Endothelial cell of umbilical vein (primary cell): Measurements from ENCODE around the gene MYT1. TPM values are rescaled to one million over a fixed set of nuclear protein-coding genes. Genes with fewer than 3 reads are reported as not detected.

Source experiments
- BruUV-seq: library from RNA; stranded (reverse); fragments of 400-500 nt; replicated peaks from 2 replicates; lab custom pipeline; 2021; lab: Mats Ljungman, UMichigan
- CTCF ChIA-PET: fragments of 300-600, 350-600 bp; sonication (Branson Sonifier 250); formaldehyde crosslinking; loops from one replicate; lab custom pipeline; 2021; ENCODE audit warnings: antibody characterized with exemption, inconsistent platforms; lab: Charles Lee
- POLR2A ChIA-PET: fragments of 300-600, 350-600 bp; sonication (Branson Sonifier 250); formaldehyde crosslinking; loops from one replicate; lab custom pipeline; 2021; ENCODE audit warnings: antibody characterized with exemption, inconsistent platforms; lab: Charles Lee
- DNase-seq: peaks from one replicate; pipeline ENCODE4 v3.0.0-alpha.2; 2011; ENCODE audit warnings: low read depth, low spot score
- FAIRE-seq: peaks from 2 replicates; lab custom pipeline; 2011; peaks lifted over from hg19 to GRCh38; lab: Jason Lieb, UNC
- H2AFZ ChIP-seq: 2 replicates; pipeline ENCODE4 v1.6.0; 2012; ENCODE audit warnings: low read depth, low read length, control low read depth, inconsistent platforms
- H3K27ac ChIP-seq: 2 replicates; pipeline ENCODE4 v1.5.1; 2011; ENCODE audit warnings: low read depth, mild to moderate bottlenecking, control low read depth, low read length, moderate library complexity; ENCODE audit not compliant: insufficient read depth
- H3K27me3 ChIP-seq, 2 experiments: 2 replicates each; pipeline versions ENCODE4 v1.6.0 to v1.6.1; 2011; ENCODE audit warnings: low read length in 2 of 2, mixed read lengths in 1 of 2; ENCODE audit not compliant: control insufficient read depth in 2 of 2, insufficient read depth in 2 of 2
- H3K36me3 ChIP-seq, 2 experiments: 2 replicates in 1 of 2; 3 replicates in 1 of 2; pipeline ENCODE4 v1.5.1; 2011; ENCODE audit warnings: low read length in 2 of 2, mild to moderate bottlenecking in 1 of 2, moderate library complexity in 1 of 2; ENCODE audit not compliant: control insufficient read depth in 2 of 2, insufficient read depth in 2 of 2; ENCODE audit errors: extremely low read depth in 1 of 2
- H3K4me1 ChIP-seq: 3 replicates; pipeline ENCODE4 v1.5.1; 2011; ENCODE audit warnings: mild to moderate bottlenecking, low read length; ENCODE audit not compliant: control insufficient read depth, insufficient read depth; ENCODE audit errors: extremely low read depth
- H3K4me2 ChIP-seq: 2 replicates; pipeline ENCODE4 v1.6.1; 2011; ENCODE audit warnings: low read length, control low read depth, mixed read lengths; ENCODE audit not compliant: insufficient read depth
- H3K4me3 ChIP-seq, 3 experiments: fragments of 200-600 bp in 1 of 3; sonication (generic), shearing (Covaris generic) in 1 of 3; replicated peaks in 1 of 3; 2 replicates each; pipeline ENCODE4 v1.5.1; 2011 to 2016; ENCODE audit warnings: control low read depth in 3 of 3, low read length in 3 of 3, mild to moderate bottlenecking in 2 of 3, inconsistent platforms in 1 of 3, low read depth in 1 of 3, moderate library complexity in 1 of 3; ENCODE audit not compliant: insufficient read depth in 1 of 3
- H3K79me2 ChIP-seq: 2 replicates; pipeline ENCODE4 v1.6.0; 2012; ENCODE audit warnings: low read length, inconsistent platforms; ENCODE audit not compliant: control insufficient read depth, insufficient read depth
- H3K9ac ChIP-seq: replicated peaks from 2 replicates; pipeline ENCODE3; 2011; ENCODE audit warnings: low read length, control low read depth; ENCODE audit not compliant: insufficient read depth; ENCODE audit errors: extremely low read depth
- H3K9me1 ChIP-seq: replicated peaks from 3 replicates; pipeline ENCODE4 v1.6.0; 2011; ENCODE audit warnings: mild to moderate bottlenecking, low read length; ENCODE audit not compliant: control insufficient read depth, insufficient read depth; ENCODE audit errors: extremely low read depth
- H3K9me3 ChIP-seq: replicated peaks from 2 replicates; pipeline ENCODE4 v1.5.1; 2012; ENCODE audit warnings: low read length, inconsistent platforms; ENCODE audit not compliant: control insufficient read depth, insufficient read depth
- H4K20me1 ChIP-seq: replicated peaks from 2 replicates; pipeline ENCODE3; 2011; ENCODE audit warnings: mild to moderate bottlenecking, low read length; ENCODE audit not compliant: control insufficient read depth, insufficient read depth; ENCODE audit errors: extremely low read depth
- CTCF ChIP-seq, 2 donors: IDR thresholded peaks; 1 replicate in 1 of 2; 2 replicates in 1 of 2; pipeline ENCODE4 v1.5.1; 2011; ENCODE audit warnings: low read length in 2 of 2, mild to moderate bottlenecking in 2 of 2, moderate library complexity in 2 of 2, control low read depth in 1 of 2, inconsistent platforms in 1 of 2, low read depth in 1 of 2; ENCODE audit not compliant: insufficient read depth in 1 of 2; ENCODE audit errors: extremely low read depth in 1 of 2
- EZH2 ChIP-seq: IDR thresholded peaks from 2 replicates; pipeline ENCODE4 v1.6.1; 2012; ENCODE audit warnings: borderline replicate concordance, low read depth, mild to moderate bottlenecking, moderate library complexity, low read length, inconsistent platforms; ENCODE audit not compliant: severe bottlenecking
- FOS ChIP-seq: IDR thresholded peaks from 2 replicates; pipeline ENCODE4 v1.6.1; 2011; ENCODE audit warnings: mild to moderate bottlenecking, low read length, moderate library complexity, borderline replicate concordance; ENCODE audit not compliant: insufficient read depth
- GATA2 ChIP-seq: IDR thresholded peaks from 2 replicates; pipeline ENCODE4 v1.7.0; 2011; ENCODE audit warnings: low read depth, mild to moderate bottlenecking, moderate library complexity, mixed read lengths, low read length; ENCODE audit not compliant: insufficient read length, insufficient read depth
- JUN ChIP-seq: IDR thresholded peaks from 2 replicates; pipeline ENCODE4 v1.6.1; 2011; ENCODE audit warnings: borderline replicate concordance, low read depth; ENCODE audit not compliant: insufficient read length, insufficient read depth
- MYC ChIP-seq: IDR thresholded peaks from one replicate; pipeline ENCODE4 v1.6.1; 2011; ENCODE audit warnings: mild to moderate bottlenecking, low read depth, low read length
- POLR2A ChIP-seq: IDR thresholded peaks from 2 replicates; pipeline ENCODE4 v1.6.1; 2012; ENCODE audit warnings: low read depth, mild to moderate bottlenecking, control low read depth, low read length
- POLR2AphosphoS5 ChIP-seq: IDR thresholded peaks from 2 replicates; pipeline ENCODE4 v1.6.1; 2012; ENCODE audit warnings: low read depth, mild to moderate bottlenecking, control low read depth, low read length, moderate library complexity; ENCODE audit not compliant: insufficient read depth
- dilution Hi-C: fragments of 300-500 bp; cut with MboI; formaldehyde crosslinking; loops from one replicate; pipeline ENCODE4 v1.15.0; 2019; ENCODE audit warnings: low sequenced_read_pairs; ENCODE audit not compliant: extremely low pct_ligation_motif_present
- intact Hi-C: fragments of 100-400 bp; cut with micrococcal nuclease; formaldehyde crosslinking; loops from one replicate; pipeline ENCODE4 v1.10.0; 2022
- polyA plus RNA-seq, 4 experiments: library from polyadenylated mRNA; depleted of rRNA in 3 of 4; stranded (reverse) in 3 of 4; unstranded in 1 of 4; fragments of >200 nt; gene quantifications; 2 replicates each; pipeline versions ENCODE4 v1.2.1 to v1.2.3, GENCODE V29; 2011 to 2012; ENCODE audit warnings: missing spikeins in 1 of 4
- total RNA-seq: library from RNA; stranded (reverse); gene quantifications from 2 replicates; pipeline ENCODE4 v1.2.3, GENCODE V29; 2021
- TF ChIP-seq, protein P1 (sequence below): IDR thresholded peaks from 2 replicates; pipeline ENCODE4 v1.6.1; 2011; ENCODE audit not compliant: insufficient read depth, insufficient read length

The MYT1 gene
- total and polyA plus RNA-seq, 2 donors (not counting 3 experiments of a cell fraction or from before 2014, with no cell fraction given) = not detected

- Histone ChIP-seq H3K9ac (no peak overlapping the region), H3K27me3 (no peaks in the 10 kb centered on the region), H3K9me1 (no peaks in the 10 kb centered on the region), H3K27ac (no peak overlapping the region), H2AFZ (no peak overlapping the region), H4K20me1 (no peaks in the 10 kb centered on the region), H3K9me3 (no peaks in the 10 kb centered on the region), H3K4me3 (no peak overlapping the region), H3K4me1 (no peaks in the 10 kb centered on the region), H3K36me3 (peaks cover 2 to 7% of the 10 kb centered on the region in 2 experiments), H3K79me2 (no peaks in the 10 kb centered on the region), H3K4me2 (no peak overlapping the region)
- FAIRE-seq = no peak
- DNase-seq = no peak
- ChIA-PET CTCF (interaction anchor here (1.3 kb wide), 1 partner anchor 11 kb away, joined by 5 read pairs; no protein-coding TSS in a partner anchor), POLR2A (no interaction called here)
- dilution Hi-C loops (no loop called here), intact Hi-C loops (no loop called here)
- TF ChIP-seq POLR2A (no peak), FOS (no peak), CTCF (IDR thresholded peaks at IDR 0.05; ENCODE audit: extremely low read depth in 1 of 2, insufficient read depth in 1 of 2, low read depth in 1 of 2, low read length in 2 of 2) (no peak), JUN (no peak), EZH2 (no peak), MYC (no peak), POLR2AphosphoS5 (no peak), GATA2 (no peak)
- TF ChIP-seq, protein P1, sequence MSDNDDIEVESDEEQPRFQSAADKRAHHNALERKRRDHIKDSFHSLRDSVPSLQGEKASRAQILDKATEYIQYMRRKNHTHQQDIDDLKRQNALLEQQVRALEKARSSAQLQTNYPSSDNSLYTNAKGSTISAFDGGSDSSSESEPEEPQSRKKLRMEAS = no peak
- no TSS peak for BruUV-seq
These were observed 103.9 kb downstream of the MYT1 start for GRCh38 chr20:64268174-64268573.
